ENCODE measurements around the gene CFAP300.
A peak's percentile ranks its signal among the peaks of the same experiment; 100 is the strongest.

DNA sequence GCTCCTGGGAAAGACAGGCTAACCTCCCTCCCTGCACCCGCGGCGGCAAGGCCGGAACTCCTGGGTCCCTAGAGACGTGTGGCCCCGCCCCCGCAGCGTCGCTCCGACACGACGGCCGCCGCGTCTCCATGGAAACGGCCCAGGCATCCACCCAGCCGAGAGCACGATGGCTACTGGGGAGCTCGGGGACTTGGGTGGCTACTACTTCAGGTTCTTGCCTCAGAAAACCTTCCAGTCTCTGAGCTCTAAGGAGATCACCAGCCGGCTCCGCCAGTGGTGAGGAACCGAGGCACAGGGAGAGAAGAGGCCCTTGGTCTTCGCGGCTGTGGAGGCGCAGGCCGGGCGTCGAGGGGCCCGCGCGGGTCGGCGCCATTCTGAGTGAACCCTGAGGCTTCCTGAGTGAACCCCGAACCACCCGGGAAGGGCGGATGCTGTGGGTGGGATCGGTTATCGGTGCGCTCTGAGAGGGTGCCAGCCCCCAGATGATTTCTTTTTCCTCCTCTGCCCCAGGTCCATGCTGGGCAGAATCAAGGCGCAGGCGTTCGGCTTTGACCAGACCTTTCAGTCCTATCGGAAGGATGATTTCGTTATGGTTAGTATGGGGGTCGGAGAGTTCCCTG lies at the start of gene CFAP300:
- TF ChIP-seq, protein P1, sequence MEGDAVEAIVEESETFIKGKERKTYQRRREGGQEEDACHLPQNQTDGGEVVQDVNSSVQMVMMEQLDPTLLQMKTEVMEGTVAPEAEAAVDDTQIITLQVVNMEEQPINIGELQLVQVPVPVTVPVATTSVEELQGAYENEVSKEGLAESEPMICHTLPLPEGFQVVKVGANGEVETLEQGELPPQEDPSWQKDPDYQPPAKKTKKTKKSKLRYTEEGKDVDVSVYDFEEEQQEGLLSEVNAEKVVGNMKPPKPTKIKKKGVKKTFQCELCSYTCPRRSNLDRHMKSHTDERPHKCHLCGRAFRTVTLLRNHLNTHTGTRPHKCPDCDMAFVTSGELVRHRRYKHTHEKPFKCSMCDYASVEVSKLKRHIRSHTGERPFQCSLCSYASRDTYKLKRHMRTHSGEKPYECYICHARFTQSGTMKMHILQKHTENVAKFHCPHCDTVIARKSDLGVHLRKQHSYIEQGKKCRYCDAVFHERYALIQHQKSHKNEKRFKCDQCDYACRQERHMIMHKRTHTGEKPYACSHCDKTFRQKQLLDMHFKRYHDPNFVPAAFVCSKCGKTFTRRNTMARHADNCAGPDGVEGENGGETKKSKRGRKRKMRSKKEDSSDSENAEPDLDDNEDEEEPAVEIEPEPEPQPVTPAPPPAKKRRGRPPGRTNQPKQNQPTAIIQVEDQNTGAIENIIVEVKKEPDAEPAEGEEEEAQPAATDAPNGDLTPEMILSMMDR (IDR thresholded peaks at IDR 0.05), result no peak
- TF ChIP-seq POLR2A (IDR thresholded peaks at IDR 0.05), result peak in 1 of 2 donors; percentile 28
